ENCODE results near the gene DDA1. TPM values are rescaled to one million over a fixed set of nuclear protein-coding genes. Genes with fewer than 3 reads are reported as not detected.

Gene DDA1
- total RNA-seq = 10 to 100 TPM; 16.4 to 30.7 (median 26.3) TPM

GRCh38 chr19:17309198-17309964 lies at the start of gene DDA1:
Gene DDA1 (plus strand): TSS chr19:17309563. CDS start chr19:17309655, 92 bp downstream.
- 0% methylated on average over 42 to 45 of the region's 46 CpGs for WGBS, 2 donors

DNA sequence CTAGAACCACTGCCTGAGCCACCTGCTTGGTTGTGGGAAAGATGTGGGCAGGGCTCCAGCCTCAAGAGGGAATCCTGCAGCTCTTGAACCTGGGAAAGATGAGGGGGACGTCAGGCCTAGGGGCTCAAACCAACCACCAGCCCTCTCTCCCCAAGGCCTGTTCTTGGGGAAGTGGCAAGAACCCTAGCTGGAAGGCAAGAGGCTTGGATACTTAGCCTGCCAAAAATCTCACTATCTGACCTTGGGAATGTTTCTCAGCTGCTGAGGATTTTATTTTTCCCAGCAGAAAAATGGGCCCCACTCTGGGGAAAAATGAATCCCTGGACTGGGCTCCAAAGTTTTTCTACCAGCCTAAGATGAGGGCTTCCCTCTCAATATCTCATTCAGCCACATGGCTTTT lies 49.4 kb upstream of the DDA1 start:
- no peak for DNase-seq (ENCODE audit: low spot score in 2 of 2)
- H3K4me3 ChIP-seq (ENCODE audit: low read depth, poor library complexity, severe bottlenecking) = no peak overlapping the region
- TF ChIP-seq CTCF (IDR thresholded peaks at IDR 0.05) (no peak), POLR2A (IDR thresholded peaks at IDR 0.05) (no peak)
- WGBS, 2 donors = 67 to 81% methylated on average over 1 of the region's 1 CpG
- intact Hi-C loops (cut with DNase I; ENCODE audit: low total_unique reads) = no loop called here

More at GRCh38 chr19:17309198-17309964, at the start of gene DDA1:
- TF ChIP-seq POLR2A (IDR thresholded peaks at IDR 0.05) = no peak
- no peak for TF ChIP-seq CTCF (IDR thresholded peaks at IDR 0.05)
- intact Hi-C loops (cut with DNase I; ENCODE audit: low total_unique reads) = no loop called here
- DNase-seq (ENCODE audit: low spot score in 2 of 2) = peak; percentile 100
- H3K4me3 ChIP-seq (ENCODE audit: low read depth, poor library complexity, severe bottlenecking) = peak within 1 kb of the TSS; percentile 97

GRCh38 chr19:17260842-17261325 lies 48.5 kb upstream of the DDA1 start:
- 15 to 20% methylated on average over 15 of the region's 15 CpGs for WGBS, 2 donors
- H3K4me3 ChIP-seq (ENCODE audit: low read depth, poor library complexity, severe bottlenecking) = no peak overlapping the region
- intact Hi-C loops (cut with DNase I; ENCODE audit: low total_unique reads) = no loop called here
- TF ChIP-seq POLR2A (IDR thresholded peaks at IDR 0.05) = no peak
- TF ChIP-seq CTCF (IDR thresholded peaks at IDR 0.05) = peak in 1 of 3 donors; percentile 86
- DNase-seq (ENCODE audit: low spot score in 2 of 2) = peak; percentile 67 to 96

DNA sequence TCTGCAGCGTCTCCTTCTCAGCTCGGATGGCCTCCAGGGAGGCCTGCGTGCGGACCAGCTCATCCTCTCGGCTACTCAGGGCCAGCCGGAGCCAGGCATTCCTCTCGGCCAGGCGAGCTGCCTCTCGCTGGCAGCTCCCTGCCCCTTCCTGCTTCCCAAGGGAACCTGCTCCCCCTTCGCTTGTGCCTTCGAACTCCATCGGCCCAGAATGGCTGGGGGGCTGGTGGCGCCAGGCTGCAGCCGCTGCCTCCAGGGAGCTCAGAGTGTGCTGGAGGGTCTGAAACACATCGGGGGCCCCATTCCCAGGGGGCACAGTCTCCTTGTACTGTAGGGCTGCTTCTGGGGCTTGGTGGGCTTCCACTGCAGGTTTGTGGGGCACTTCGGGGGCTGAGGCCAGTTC lies 46.8 kb upstream of the DDA1 start:
- WGBS, 2 donors = 66 to 69% methylated on average over 13 to 16 of the region's 16 CpGs

DNA sequence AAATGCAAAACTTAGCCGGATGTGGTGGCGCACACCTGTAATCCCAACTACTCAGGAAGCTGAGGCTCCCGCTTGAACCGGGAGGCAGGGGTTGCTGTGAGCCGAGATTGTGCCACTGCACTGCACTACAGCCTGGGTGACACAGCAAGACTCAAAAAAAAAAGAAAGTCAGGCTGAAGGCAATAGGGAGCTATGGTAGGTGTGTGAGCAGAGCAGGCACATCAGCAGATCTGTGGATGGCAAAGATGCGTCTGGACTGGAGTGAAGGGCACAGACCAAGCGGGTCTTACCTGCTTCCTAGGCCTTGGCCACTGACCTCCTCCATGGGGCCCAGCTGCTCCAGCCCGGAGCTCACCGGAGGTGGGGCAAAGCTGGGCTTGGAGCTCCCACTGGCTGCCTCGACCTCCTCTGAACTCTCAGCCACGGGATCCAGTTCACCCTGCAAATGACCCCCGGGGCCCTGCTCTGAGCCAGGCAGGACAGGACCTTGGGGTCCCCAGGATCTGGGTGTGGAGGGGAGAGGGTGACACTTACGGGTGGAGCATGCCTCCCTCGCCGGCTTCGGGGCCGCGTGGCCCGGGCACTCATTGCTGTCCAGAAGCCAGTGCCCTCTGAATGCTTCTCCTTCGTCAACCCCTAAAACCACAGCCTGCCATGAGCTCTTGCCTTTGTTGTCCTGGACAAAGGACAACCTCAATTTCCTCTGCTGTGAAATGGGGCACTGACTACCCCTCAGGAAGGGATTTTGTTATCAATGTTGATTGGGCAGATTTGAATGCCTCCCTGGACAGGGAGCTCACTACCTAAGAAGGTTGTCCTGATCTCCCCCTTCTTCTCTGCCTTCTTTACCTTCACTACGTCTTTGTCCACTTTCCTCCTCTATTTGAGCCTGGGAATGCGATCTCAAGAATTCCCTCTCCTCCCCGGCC lies 45.4 kb upstream of the DDA1 start:
- intact Hi-C loops (cut with DNase I; ENCODE audit: low total_unique reads) = no loop called here
- TF ChIP-seq POLR2A (IDR thresholded peaks at IDR 0.05) (no peak), CTCF (IDR thresholded peaks at IDR 0.05) (no peak)
- no peak overlapping the region for H3K4me3 ChIP-seq (ENCODE audit: low read depth, poor library complexity, severe bottlenecking)
- 76 to 82% methylated on average over 22 to 23 of the region's 23 CpGs for WGBS, 2 donors
- DNase-seq (ENCODE audit: low spot score in 2 of 2) = no peak

More for the DNA sequence above, 46.8 kb upstream of the DDA1 start:
- no peak for TF ChIP-seq CTCF (IDR thresholded peaks at IDR 0.05)
- TF ChIP-seq POLR2A (IDR thresholded peaks at IDR 0.05) = no peak
- intact Hi-C loops (cut with DNase I; ENCODE audit: low total_unique reads) = no loop called here
- no peak overlapping the region for H3K4me3 ChIP-seq (ENCODE audit: low read depth, poor library complexity, severe bottlenecking)
- DNase-seq (ENCODE audit: low spot score in 2 of 2) = no peak

All from lower leg skin (tissue), 4 donors.